Esophagus muscularis mucosa (tissue), 4 donors: Measurements from ENCODE around the gene LYSMD1. TPM values are rescaled to one million over a fixed set of nuclear protein-coding genes. Genes with fewer than 3 reads are reported as not detected.
A peak's percentile ranks its signal among the peaks of the same experiment; 100 is the strongest.

Source experiments
- DNase-seq: peaks from one replicate; pipeline ENCODE4 v3.0.0-alpha.2; 2017; ENCODE audit errors: extremely low spot score
- H3K27ac ChIP-seq, 4 donors: fragments of 200-600 bp; sonication (generic); replicated peaks in 1 of 4; 1 replicate in 3 of 4; 2 replicates in 1 of 4; pipeline ENCODE4 v1.5.1; 2016 to 2019; ENCODE audit warnings: mild to moderate bottlenecking in 1 of 4
- H3K27me3 ChIP-seq, 4 donors: fragments of 200-600 bp; sonication (generic); one replicate each; pipeline versions ENCODE4 v1.5.1 to v1.6.0; 2016 to 2019
- H3K36me3 ChIP-seq, 4 donors: fragments of 200-600 bp; sonication (generic); one replicate each; pipeline ENCODE4 v1.5.1; 2016 to 2019
- H3K4me1 ChIP-seq, 4 donors: fragments of 200-600 bp; sonication (generic); one replicate each; pipeline ENCODE4 v1.5.1; 2016 to 2019
- H3K4me3 ChIP-seq, 4 donors: fragments of 200-600 bp; sonication (generic); 1 replicate in 2 of 4; 2 replicates in 2 of 4; pipeline ENCODE4 v1.5.1; 2016 to 2019; ENCODE audit warnings: mild to moderate bottlenecking in 4 of 4, moderate library complexity in 1 of 4
- H3K9me3 ChIP-seq, 4 donors: fragments of 200-600 bp; sonication (generic); 1 replicate in 3 of 4; 2 replicates in 1 of 4; pipeline ENCODE4 v1.5.1; 2016 to 2019
- CTCF ChIP-seq, 3 experiments: fragments of 200-600 bp in 2 of 3; fragments of 450-650 bp in 1 of 3; sonication (generic) in 2 of 3; IDR thresholded peaks; one replicate each; pipeline ENCODE4 v1.5.1; 2017 to 2019; ENCODE audit warnings: antibody characterized with exemption in 3 of 3, mild to moderate bottlenecking in 2 of 3, moderate library complexity in 1 of 3
- EP300 ChIP-seq: sonication (generic); formaldehyde crosslinking; IDR thresholded peaks from one replicate; pipeline ENCODE4 v1.6.1; 2017; ENCODE audit warnings: antibody characterized with exemption
- POLR2A ChIP-seq: fragments of 450-650 bp; IDR thresholded peaks from one replicate; pipeline ENCODE4 v1.6.1; 2017; ENCODE audit warnings: antibody characterized with exemption, moderate library complexity, mild to moderate bottlenecking, low read depth
- POLR2AphosphoS5 ChIP-seq, 2 donors: sonication (generic); formaldehyde crosslinking; IDR thresholded peaks; one replicate each; pipeline ENCODE4 v1.6.1; 2017; ENCODE audit warnings: antibody characterized with exemption in 2 of 2
- WGBS: methylation state at CpG from one replicate; pipeline ENCODE4 v1.1.5; 2018; 5-methylcytosine and 5-hydroxymethylcytosine counted together
- intact Hi-C: fragments of 100-400 bp; cut with DNase I; formaldehyde crosslinking; loops from one replicate; pipeline ENCODE4 v1.15.1; 2023
- total RNA-seq, 4 donors: library from RNA; depleted of rRNA; stranded (reverse); fragments of >200 nt; gene quantifications; one replicate each; pipeline versions ENCODE4 v1.1.0 to v1.2.1, GENCODE V29; 2016

The LYSMD1 gene
- total RNA-seq, 4 donors from 2014 or later = 10.9 to 23.5 (median 12.6) TPM

GRCh38 chr1:151166505-151166956 lies 829 bp upstream of the LYSMD1 start:
- Histone ChIP-seq H3K36me3 (peaks cover 16 to 50% (median 35%) of the 10 kb centered on the region in 4 donors), H3K9me3 (no peaks in the 10 kb centered on the region), H3K4me1 (peaks cover 19 to 41% (median 39%) of the 10 kb centered on the region in 4 donors), H3K27ac (peak overlapping the region; percentile 85 to 93 (median 88)), H3K27me3 (no peaks in the 10 kb centered on the region), H3K4me3 (peak overlapping the region; percentile 65 to 88 (median 70))
- intact Hi-C loops = no loop called here
- TF ChIP-seq POLR2AphosphoS5 (IDR thresholded peaks at IDR 0.05) (no peak), CTCF (IDR thresholded peaks at IDR 0.05) (no peak), EP300 (no peak), POLR2A (no peak)
- WGBS = 4% methylated on average over 15 of the region's 15 CpGs
- DNase-seq = no peak

DNA sequence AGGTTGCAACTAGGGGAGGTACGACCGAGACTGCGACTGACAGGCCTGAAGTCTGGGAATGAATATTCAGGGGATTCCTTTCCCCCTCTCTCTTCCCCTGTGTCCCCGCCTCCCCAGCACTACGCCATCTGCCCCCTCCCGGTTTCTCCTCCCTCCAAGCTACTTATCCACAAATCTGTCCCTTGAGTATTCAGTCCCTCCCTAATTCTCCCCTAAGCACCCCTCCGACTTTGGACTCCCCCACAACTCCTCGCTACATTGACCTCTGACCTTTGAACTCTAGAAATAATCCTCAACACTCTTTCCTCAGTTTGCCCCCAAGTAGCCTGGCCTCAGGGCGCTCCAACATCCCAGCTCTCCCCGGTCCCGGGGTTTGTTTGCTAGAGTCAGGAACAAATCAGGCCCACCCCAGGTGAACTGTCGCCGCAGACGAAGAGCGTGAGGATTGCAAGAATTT lies 393 bp downstream of the LYSMD1 start:
- Histone ChIP-seq H3K27ac (peak overlapping the region; percentile 85 to 93 (median 88)), H3K4me3 (peak overlapping the region; percentile 65 to 88 (median 70)), H3K9me3 (no peaks in the 10 kb centered on the region), H3K36me3 (peaks cover 26 to 50% (median 42%) of the 10 kb centered on the region in 4 donors), H3K27me3 (no peaks in the 10 kb centered on the region), H3K4me1 (peaks cover 19 to 49% (median 46%) of the 10 kb centered on the region in 4 donors)
- TF ChIP-seq POLR2A = no peak
- TF ChIP-seq CTCF (IDR thresholded peaks at IDR 0.05) = peak in 1 of 3 experiments; percentile 1
- peak in 1 of 2 donors; percentile 8 for TF ChIP-seq POLR2AphosphoS5 (IDR thresholded peaks at IDR 0.05)
- TF ChIP-seq EP300 = no peak
- DNase-seq = no peak
- intact Hi-C loops = no loop called here
- WGBS = 12% methylated on average over 15 of the region's 15 CpGs

DNA sequence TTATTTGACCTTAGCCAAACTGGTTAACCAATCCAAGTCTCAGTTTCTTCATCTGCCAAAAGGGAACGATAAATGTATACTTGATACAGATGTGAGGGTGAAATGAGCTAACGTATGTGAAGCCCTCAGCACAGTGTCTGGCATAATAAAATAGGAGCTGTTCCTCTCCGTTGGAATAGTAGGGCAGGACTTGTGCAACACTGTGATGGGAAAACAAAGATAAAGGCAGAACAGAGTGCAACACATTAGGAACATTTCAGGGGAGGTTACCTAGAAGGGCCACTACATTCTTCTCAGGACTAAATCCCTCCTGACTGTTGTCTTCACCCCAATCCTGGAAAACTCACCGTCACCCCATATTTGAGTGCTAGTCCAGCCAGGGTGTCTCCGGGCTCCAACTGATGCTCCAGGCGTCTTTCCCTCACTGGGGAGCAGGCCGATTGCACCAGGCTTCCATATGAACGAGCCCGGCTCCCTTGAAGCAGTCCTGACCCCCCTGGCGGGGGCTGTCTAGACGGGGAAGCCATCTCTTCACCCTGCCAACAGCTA lies 896 bp downstream of the LYSMD1 start:
- intact Hi-C loops = no loop called here
- Histone ChIP-seq H3K27ac (peak overlapping the region; percentile 85 to 93 (median 88)), H3K4me3 (peak overlapping the region; percentile 65 to 88 (median 70)), H3K4me1 (peaks cover 19 to 50% (median 46%) of the 10 kb centered on the region in 4 donors), H3K27me3 (no peaks in the 10 kb centered on the region), H3K36me3 (peaks cover 26 to 48% (median 43%) of the 10 kb centered on the region in 4 donors), H3K9me3 (no peaks in the 10 kb centered on the region)
- TF ChIP-seq POLR2A = peak; percentile 2
- peak in 1 of 3 experiments; percentile 4 for TF ChIP-seq CTCF (IDR thresholded peaks at IDR 0.05)
- TF ChIP-seq EP300 = no peak
- 32% methylated on average over 11 of the region's 11 CpGs for WGBS
- no peak for DNase-seq

- DNase-seq = no peak
- Histone ChIP-seq H3K27ac (peak overlapping the region in 1 of 4 donors; percentile 26), H3K9me3 (no peaks in the 10 kb centered on the region), H3K27me3 (no peaks in the 10 kb centered on the region), H3K4me1 (peaks cover 8 to 37% (median 35%) of the 10 kb centered on the region in 4 donors), H3K36me3 (peaks cover 17 to 63% (median 54%) of the 10 kb centered on the region in 4 donors), H3K4me3 (no peak overlapping the region)
- intact Hi-C loops = loop anchor here (5.0 kb wide), 1 partner anchor 132 kb away; no protein-coding TSS in a partner anchor
- TF ChIP-seq POLR2AphosphoS5 (IDR thresholded peaks at IDR 0.05) = no peak
- TF ChIP-seq EP300 = no peak
Observed at GRCh38 chr1:151159373-151159772, 6.3 kb downstream of the LYSMD1 start.

DNA sequence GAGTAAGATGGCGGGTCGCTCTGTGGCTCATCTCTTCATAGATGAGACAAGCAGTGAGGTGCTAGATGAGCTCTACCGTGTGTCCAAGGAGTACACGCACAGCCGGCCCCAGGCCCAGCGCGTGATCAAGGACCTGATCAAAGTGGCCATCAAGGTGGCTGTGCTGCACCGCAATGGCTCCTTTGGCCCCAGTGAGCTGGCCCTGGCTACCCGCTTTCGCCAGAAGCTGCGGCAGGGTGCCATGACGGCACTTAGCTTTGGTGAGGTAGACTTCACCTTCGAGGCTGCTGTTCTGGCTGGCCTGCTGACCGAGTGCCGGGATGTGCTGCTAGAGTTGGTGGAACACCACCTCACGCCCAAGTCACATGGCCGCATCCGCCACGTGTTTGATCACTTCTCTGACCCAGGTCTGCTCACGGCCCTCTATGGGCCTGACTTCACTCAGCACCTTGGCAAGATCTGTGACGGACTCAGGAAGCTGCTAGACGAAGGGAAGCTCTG lies 6.9 kb downstream of the LYSMD1 start:
- no peaks in the 10 kb centered on the region for H3K9me3 ChIP-seq
- 85% methylated on average over 21 of the region's 22 CpGs for WGBS
- H3K4me3 ChIP-seq = no peak overlapping the region
- peaks cover 17 to 67% (median 55%) of the 10 kb centered on the region in 4 donors for H3K36me3 ChIP-seq
- DNase-seq = no peak
- peaks cover 5 to 31% (median 29%) of the 10 kb centered on the region in 4 donors for H3K4me1 ChIP-seq
- peak overlapping the region in 1 of 4 donors; percentile 26 for H3K27ac ChIP-seq
- no peaks in the 10 kb centered on the region for H3K27me3 ChIP-seq
- intact Hi-C loops = loop anchor here (5.0 kb wide), 1 partner anchor 132 kb away; no protein-coding TSS in a partner anchor
- no peak for TF ChIP-seq EP300
- no peak for TF ChIP-seq CTCF (IDR thresholded peaks at IDR 0.05)
- no peak for TF ChIP-seq POLR2AphosphoS5 (IDR thresholded peaks at IDR 0.05)
- no peak for TF ChIP-seq POLR2A
